NCI-H82 treated with DMSO at 0.1 percent for 48 hours (cell line): ENCODE measurements around the gene GABRG3.
A peak's percentile ranks its signal among the peaks of the same experiment; 100 is the strongest.

Experiments
- DNase-seq: peaks from one replicate; lab custom pipeline; 2025; ENCODE audit not compliant: unreplicated experiment; lab: John Stamatoyannopoulos, UW

The GABRG3 gene

GRCh38 chr15:27457766-27458165 lies 486.8 kb downstream of the GABRG3 start:
- no peak for DNase-seq

GRCh38 chr15:27458345-27459084 lies 487.5 kb downstream of the GABRG3 start:
- no peak for DNase-seq

GRCh38 chr15:27459836-27460235 lies 488.9 kb downstream of the GABRG3 start:
- no peak for DNase-seq

GRCh38 chr15:27461181-27461580 lies 490.2 kb downstream of the GABRG3 start:
- no peak for DNase-seq

- DNase-seq, result no peak
Measured at GRCh38 chr15:27463525-27464088, 492.6 kb downstream of the GABRG3 start.

GRCh38 chr15:27464941-27465612 lies 494.1 kb downstream of the GABRG3 start:
- DNase-seq, result no peak

- no peak for DNase-seq
Measured at GRCh38 chr15:27466758-27467157, 495.8 kb downstream of the GABRG3 start.

GRCh38 chr15:27468151-27468591 lies 497.2 kb downstream of the GABRG3 start:
- DNase-seq, result no peak

- DNase-seq, result no peak
Measured at GRCh38 chr15:27473845-27474244, 502.9 kb downstream of the GABRG3 start.

GRCh38 chr15:27475395-27475794 lies 504.4 kb downstream of the GABRG3 start:
- DNase-seq, result no peak

GRCh38 chr15:27479296-27480140 lies 508.5 kb downstream of the GABRG3 start:
- no peak for DNase-seq

- DNase-seq, result no peak
Measured at GRCh38 chr15:27480141-27480530, 509.2 kb downstream of the GABRG3 start.

- DNase-seq, result no peak
Measured at GRCh38 chr15:27480642-27481041, 509.7 kb downstream of the GABRG3 start.

GRCh38 chr15:27481768-27482167 lies 510.8 kb downstream of the GABRG3 start:
- DNase-seq, result no peak

- DNase-seq, result no peak
Measured at GRCh38 chr15:27482287-27482686, 511.3 kb downstream of the GABRG3 start.

GRCh38 chr15:27483124-27483523 lies 512.1 kb downstream of the GABRG3 start:
- no peak for DNase-seq

GRCh38 chr15:27485265-27485664 lies 514.3 kb downstream of the GABRG3 start:
- DNase-seq, result no peak

GRCh38 chr15:27486051-27486450 lies 515.1 kb downstream of the GABRG3 start:
- peak; percentile 84 for DNase-seq

- DNase-seq, result no peak
Measured at GRCh38 chr15:27486683-27487647, 516.0 kb downstream of the GABRG3 start.

GRCh38 chr15:27487846-27488245 lies 516.9 kb downstream of the GABRG3 start:
- no peak for DNase-seq
